HG03095 (cell line): ENCODE results near the gene VSIG10.
"Not testable (repeated sequence)": the region's sequence is repeated elsewhere in the genome, so short reads cannot be mapped to it uniquely, and the experiment has no call there.

Experiments used
- ATAC-seq: cut with Tn5 transposase; IDR thresholded peaks from one replicate; pipeline ENCODE4 v1.9.1; 2021; ENCODE audit warnings: moderate library complexity; ENCODE audit not compliant: unreplicated experiment

Gene VSIG10

GRCh38 chr12:118035190-118036041 lies 68.4 kb downstream of the VSIG10 start:
- ATAC-seq: peak; percentile 81

- no peak for ATAC-seq
Observed at GRCh38 chr12:118034429-118035189, 69.2 kb downstream of the VSIG10 start.

- no peak for ATAC-seq
Observed at GRCh38 chr12:118033902-118034301, 69.9 kb downstream of the VSIG10 start.

- no peak for ATAC-seq
Observed at GRCh38 chr12:118033323-118033722, 70.5 kb downstream of the VSIG10 start.

- ATAC-seq: no peak
Observed at GRCh38 chr12:118032188-118032587, 71.6 kb downstream of the VSIG10 start.

GRCh38 chr12:118029166-118029565 lies 74.6 kb downstream of the VSIG10 start:
- ATAC-seq: no peak

- ATAC-seq: no peak
Observed at GRCh38 chr12:118025168-118025567, 78.6 kb downstream of the VSIG10 start.

GRCh38 chr12:118023301-118023860 lies 80.4 kb downstream of the VSIG10 start:
- ATAC-seq: no peak

GRCh38 chr12:118022728-118023109 lies 81.1 kb downstream of the VSIG10 start:
- no peak for ATAC-seq

- ATAC-seq: not testable (repeated sequence)
Observed at GRCh38 chr12:118022097-118022727, 81.6 kb downstream of the VSIG10 start.

GRCh38 chr12:118020036-118020435 lies 83.8 kb downstream of the VSIG10 start:
- ATAC-seq: no peak

GRCh38 chr12:118017926-118018325 lies 85.9 kb downstream of the VSIG10 start:
- ATAC-seq: no peak

GRCh38 chr12:118016424-118017264 lies 87.2 kb downstream of the VSIG10 start, which contains the start of gene RFC5:
TSS of gene RFC5 (plus strand) at chr12:118016703. CDS start at chr12:118016828, 125 bp downstream.
- ATAC-seq: peak; percentile 98

GRCh38 chr12:118015944-118016343 lies 87.9 kb downstream of the VSIG10 start:
- no peak for ATAC-seq

- ATAC-seq: no peak
Observed at GRCh38 chr12:118015306-118015705, 88.5 kb downstream of the VSIG10 start.
